ENCODE data around the gene ZNF408.
"Not testable (repeated sequence)": the region's sequence is repeated elsewhere in the genome, so short reads cannot be mapped to it uniquely, and the experiment has no call there.

Gene ZNF408

DNA sequence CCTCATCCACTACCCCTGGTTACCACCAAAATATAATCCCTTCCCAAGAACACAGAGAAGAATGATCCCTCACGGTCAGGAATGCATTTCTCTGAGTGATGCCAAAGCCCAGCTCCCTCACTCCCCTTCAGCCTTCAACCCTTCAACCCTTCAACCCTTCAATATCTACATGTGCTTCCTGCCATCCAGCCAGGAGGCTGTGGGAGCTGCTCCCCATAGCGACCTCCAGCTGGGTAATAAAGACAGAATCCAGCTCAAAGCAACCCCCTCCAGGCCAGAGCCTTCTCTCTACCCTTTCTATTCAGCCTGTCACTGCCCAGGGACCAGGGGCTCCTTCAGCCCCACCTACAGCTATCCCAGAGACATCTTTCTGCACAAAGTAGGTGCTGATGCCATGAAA is 3.1 kb upstream of the ZNF408 start:
- DNase-seq (ENCODE audit: low read depth): no peak

DNA sequence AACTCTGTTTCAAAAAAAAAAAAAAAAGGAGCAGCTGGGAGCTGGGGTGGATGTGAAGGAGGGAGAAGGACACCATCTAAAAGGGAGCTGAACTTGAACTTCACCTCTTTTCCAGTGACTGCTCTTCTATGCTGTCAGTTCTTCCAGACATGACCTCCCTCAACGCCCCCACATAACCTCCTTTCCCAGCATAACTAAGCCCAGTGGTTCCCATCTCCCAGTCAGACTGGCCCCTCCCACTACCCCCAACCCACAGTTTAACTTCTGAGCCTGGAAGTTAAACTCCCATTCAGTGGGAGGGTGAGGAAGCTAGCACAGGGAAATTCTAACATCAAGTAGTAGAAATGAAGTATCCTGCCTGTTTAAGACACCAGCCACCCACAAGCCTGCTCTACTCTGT is 2.2 kb upstream of the ZNF408 start:
- no peak for DNase-seq (ENCODE audit: low read depth)

DNA sequence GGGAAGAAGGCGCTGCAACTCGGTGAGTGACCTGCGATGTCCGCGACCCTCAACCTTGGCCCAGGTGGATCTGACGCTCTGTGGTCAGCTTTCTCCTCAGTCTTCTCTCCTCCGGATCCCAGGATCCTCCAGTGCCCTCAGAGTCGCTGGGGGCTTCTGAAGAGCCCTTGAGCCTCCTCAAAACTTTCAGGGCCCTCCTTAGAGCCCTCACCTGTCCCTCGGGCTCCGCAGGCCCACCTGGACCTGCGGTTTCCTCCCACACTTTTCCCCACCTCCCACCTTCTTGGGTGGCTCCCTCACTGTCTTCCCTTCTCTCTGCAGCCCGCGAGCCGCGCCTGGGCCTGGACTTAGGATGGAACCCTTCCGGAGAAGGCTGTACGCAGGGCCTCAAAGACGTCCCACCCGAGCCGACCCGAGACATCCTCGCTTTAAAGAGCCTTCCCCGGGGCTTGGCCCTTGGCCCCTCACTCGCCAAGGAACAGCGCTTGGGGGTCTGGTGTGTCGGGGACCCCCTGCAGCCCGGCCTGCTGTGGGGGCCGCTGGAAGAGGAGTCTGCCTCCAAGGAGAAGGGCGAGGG is 335 bp downstream of the ZNF408 start:
- no peak for DNase-seq (ENCODE audit: low read depth)

DNA sequence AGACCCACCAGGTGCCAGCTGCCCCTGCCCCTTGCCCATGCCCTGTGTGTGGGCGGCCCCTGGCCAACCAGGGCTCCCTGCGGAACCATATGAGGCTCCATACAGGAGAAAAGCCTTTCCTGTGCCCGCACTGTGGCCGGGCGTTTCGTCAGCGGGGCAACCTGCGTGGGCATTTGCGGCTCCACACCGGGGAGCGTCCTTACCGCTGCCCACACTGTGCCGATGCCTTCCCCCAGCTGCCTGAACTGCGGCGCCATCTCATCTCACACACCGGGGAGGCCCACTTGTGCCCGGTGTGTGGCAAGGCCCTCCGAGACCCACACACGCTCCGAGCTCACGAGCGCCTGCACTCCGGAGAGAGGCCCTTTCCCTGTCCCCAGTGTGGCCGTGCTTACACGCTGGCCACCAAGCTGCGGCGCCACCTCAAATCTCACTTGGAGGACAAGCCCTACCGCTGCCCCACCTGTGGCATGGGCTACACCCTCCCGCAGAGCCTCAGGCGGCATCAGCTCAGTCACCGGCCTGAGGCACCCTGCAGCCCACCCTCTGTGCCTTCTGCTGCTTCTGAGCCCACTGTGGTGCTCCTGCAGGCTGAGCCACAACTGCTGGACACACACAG is 4.3 kb downstream of the ZNF408 start:
- DNase-seq (ENCODE audit: low read depth): no peak

DNA sequence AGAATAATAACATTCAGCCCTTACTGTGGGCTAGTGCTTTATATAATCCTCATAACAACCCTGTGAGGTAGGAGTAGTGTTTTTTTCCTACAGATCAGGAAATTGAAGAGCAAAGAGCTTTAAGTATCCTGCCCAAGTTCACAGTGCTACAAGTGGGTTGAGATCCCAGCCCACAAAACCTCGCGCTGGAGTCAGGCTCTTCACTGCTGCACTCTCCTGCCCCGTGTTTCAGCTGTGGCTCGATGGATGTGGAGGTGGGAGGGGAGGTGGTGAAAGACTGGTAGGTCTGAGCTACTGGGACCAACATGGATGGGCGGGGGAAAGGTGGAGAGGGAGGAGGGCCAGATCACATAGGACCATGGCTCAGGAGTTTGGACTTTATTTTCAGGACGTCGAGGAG is 6.1 kb downstream of the ZNF408 start:
- no peak for DNase-seq (ENCODE audit: low read depth)

DNA sequence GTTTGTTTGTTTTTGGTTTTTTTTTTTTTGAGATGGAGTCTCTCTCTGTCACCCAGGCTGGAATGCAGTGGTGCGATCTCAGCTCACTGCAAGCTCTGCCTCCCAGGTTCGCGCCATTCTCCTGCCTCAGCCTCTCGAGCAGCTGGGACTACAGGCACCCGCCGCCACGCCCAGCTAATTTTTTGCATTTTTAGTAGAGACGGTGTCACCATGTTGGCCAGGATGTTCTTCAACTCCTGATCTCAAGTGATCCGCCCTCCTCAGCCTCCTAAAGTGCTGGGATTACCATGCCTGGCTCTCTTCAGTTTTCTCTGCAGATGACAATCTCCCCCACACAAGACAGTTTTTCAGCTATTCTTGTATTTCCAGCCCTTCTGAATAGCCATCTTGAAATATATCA is 8.5 kb downstream of the ZNF408 start:
- not testable (repeated sequence) for DNase-seq (ENCODE audit: low read depth)

GRCh38 chr11:46710821-46711269 is 10.0 kb downstream of the ZNF408 start:
- DNase-seq (ENCODE audit: low read depth): peak; percentile 85

GRCh38 chr11:46711303-46711702 is 10.5 kb downstream of the ZNF408 start:
- no peak for DNase-seq (ENCODE audit: low read depth)

DNA sequence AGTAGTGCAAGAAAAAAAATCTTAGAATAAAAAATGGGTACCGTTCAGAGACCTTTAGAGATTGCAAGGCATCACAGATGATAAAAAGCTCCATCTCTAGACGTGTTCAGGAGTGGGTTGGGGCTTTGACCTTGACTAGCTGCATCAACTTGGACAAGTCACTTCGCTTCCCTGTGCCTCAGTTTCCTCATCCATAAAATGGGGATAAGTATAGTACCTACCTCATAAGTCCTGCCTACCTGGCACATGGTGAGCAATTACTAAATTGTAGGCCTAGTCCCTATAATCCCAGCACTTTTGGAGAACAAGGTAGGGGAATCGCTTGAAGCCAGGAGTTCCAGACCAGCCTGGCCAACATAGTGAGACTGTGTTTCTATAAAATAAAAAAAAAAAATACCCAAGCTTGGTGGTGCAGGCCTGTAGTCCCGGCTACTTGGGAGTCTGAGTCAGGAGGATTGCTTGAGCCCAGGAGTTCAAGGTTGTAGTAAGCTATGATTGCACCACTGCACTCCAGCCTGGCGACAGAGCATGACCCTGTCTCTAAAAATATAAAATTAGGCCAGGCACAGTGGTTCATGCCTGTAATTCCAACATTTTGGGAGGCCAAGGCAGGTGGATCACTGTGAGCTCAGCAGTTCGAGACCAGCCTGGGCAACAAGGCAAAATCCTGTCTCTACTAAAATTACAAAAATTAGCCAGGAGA is 12.2 kb downstream of the ZNF408 start:
- DNase-seq (ENCODE audit: low read depth): no peak

- not testable (repeated sequence) for DNase-seq (ENCODE audit: low read depth)
These were observed 17.0 kb downstream of the ZNF408 start for GRCh38 chr11:46717825-46718154.

DNA sequence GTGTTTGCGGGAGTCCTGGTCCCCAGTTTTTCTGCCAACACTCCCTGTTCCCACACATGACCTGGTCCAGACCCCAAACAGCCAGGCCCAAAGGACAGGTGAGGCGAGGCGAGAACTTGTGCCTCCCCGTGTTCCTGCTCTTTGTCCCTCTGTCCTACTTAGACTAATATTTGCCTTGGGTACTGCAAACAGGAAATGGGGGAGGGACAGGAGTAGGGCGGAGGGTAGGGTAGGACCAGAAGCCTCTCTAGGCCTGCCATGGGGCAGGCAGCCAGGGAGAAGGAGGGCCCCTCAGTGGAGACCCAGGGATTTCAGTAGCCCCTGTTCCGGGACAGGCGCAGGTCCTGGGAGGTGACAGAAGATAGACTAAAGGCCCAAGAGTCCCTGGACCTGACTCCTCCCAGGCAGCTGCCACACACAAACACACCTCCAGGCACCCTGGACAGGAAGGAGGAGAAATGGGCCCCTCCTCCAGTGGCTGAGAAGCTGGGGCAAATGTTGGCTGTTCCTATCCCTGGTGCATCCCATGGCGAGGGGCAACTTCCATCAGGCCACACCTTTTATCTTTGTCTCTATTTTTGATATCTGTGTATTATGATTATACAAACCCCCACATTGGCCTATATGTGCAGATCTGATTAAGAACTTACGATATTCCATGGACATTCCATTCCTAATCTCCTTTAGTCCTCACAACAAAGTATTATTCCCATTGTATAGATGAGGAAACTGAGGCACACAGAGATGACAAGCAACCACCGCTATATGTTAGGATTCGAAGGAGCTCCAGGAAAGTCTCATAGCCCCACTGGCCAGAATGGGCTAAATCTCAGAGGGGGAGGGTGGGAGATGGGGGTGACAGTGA is 17.6 kb downstream of the ZNF408 start:
- DNase-seq (ENCODE audit: low read depth): no peak

- no peak for DNase-seq (ENCODE audit: low read depth)
These were observed 18.3 kb downstream of the ZNF408 start, which contains the start of gene F2 for GRCh38 chr11:46719048-46719542. TSS of gene F2 (plus strand) at chr11:46719213. CDS start at chr11:46719236, 23 bp downstream.

DNA sequence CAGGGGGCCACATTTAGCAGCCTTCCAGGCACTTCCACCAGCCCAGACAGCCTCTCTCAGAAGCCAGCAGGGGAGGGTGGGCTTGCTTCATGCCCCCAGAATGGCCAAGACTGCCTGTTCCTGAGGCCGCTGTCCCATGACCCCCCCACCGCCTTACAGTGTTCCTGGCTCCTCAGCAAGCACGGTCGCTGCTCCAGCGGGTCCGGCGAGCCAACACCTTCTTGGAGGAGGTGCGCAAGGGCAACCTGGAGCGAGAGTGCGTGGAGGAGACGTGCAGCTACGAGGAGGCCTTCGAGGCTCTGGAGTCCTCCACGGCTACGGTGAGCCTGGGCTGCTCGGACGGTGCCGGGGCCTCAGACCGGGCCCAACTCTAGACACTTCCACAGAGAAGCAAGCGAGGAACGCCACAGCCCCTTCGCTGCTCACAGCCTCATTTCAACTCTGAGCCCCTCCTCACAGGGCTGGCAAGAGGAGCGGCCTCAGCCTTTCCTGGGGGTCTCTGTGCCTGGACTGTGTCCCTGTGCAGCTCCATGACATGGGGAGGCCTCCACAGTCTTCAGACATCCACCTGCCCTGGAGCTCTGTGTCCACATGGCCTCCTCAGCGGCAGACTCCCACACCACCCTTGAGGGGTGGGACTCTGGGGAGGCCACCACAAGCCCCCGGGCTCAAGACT is 18.9 kb downstream of the ZNF408 start:
- no peak for DNase-seq (ENCODE audit: low read depth)

- DNase-seq (ENCODE audit: low read depth): no peak
These were observed 20.5 kb downstream of the ZNF408 start for GRCh38 chr11:46721286-46721685.

GRCh38 chr11:46722566-46723358 is 21.9 kb downstream of the ZNF408 start:
- DNase-seq (ENCODE audit: low read depth): no peak

DNA sequence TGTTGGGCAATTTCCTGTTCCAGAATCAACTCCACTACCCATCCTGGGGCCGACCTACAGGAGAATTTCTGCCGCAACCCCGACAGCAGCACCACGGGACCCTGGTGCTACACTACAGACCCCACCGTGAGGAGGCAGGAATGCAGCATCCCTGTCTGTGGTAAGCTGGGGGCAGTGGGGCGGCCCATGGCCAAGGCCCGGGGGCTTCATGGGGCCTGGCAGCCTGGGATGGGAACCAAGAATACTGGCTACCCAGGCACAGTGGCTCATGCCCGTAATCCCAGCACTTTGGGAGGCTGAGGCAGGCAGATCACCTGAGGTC is 22.5 kb downstream of the ZNF408 start:
- DNase-seq (ENCODE audit: low read depth): no peak

DNA sequence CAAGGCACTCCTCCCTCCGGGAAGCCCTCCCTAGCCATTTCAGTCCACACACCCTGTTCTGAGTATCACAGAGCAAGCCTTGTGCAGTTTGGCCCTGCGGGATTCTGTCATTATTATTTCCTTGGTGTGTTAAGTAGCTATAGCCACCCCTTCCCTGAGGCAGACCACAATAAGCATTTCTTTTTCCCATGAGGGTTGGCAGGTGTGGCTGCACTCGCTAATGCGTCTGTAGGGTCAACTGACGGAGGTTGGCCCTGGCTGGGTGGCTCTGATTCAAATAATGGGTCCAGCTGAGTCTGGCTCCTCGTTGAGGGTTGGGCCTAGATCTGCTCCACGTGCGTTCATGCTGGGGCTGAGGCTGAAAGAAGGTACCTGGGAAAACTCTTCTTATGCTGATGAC is 23.3 kb downstream of the ZNF408 start:
- DNase-seq (ENCODE audit: low read depth): no peak

DNA sequence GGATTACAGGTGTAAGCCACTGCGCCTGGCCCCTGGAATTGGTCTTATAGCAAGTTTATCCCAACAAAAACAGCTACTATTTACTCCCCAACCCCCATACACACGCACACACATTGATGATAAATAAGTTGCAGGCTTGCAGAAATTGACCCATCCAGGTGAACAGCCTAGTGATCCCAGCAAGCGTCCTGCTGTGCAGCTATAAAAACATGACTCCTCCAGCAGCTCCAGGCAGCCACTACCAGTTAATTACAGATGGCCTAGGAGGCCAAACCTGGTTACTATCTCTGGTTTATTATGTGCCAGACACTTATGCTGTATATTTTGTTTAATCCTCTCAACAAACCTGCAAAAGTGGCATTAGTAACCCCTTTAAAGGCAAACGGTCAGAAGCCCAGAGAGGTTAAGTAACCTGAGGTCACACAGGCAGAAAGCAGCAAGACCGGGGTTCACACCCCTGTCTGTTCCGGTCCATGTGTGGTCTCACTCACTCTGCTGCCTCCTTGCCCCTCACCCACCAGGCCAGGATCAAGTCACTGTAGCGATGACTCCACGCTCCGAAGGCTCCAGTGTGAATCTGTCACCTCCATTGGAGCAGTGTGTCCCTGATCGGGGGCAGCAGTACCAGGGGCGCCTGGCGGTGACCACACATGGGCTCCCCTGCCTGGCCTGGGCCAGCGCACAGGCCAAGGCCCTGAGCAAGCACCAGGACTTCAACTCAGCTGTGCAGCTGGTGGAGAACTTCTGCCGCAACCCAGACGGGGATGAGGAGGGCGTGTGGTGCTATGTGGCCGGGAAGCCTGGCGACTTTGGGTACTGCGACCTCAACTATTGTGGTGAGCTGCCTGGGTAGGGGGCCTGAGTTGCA is 24.7 kb downstream of the ZNF408 start:
- no peak for DNase-seq (ENCODE audit: low read depth)

GRCh38 chr11:46726206-46726862 is 25.5 kb downstream of the ZNF408 start:
- no peak for DNase-seq (ENCODE audit: low read depth)
